ENCODE data around the gene FYN.

GRCh38 chr6:111898452-111898851, 25.2 kb upstream of the FYN start:
- TF ChIP-seq POLR2A (IDR thresholded peaks at IDR 0.05), result no peak
- TF ChIP-seq, protein P1, sequence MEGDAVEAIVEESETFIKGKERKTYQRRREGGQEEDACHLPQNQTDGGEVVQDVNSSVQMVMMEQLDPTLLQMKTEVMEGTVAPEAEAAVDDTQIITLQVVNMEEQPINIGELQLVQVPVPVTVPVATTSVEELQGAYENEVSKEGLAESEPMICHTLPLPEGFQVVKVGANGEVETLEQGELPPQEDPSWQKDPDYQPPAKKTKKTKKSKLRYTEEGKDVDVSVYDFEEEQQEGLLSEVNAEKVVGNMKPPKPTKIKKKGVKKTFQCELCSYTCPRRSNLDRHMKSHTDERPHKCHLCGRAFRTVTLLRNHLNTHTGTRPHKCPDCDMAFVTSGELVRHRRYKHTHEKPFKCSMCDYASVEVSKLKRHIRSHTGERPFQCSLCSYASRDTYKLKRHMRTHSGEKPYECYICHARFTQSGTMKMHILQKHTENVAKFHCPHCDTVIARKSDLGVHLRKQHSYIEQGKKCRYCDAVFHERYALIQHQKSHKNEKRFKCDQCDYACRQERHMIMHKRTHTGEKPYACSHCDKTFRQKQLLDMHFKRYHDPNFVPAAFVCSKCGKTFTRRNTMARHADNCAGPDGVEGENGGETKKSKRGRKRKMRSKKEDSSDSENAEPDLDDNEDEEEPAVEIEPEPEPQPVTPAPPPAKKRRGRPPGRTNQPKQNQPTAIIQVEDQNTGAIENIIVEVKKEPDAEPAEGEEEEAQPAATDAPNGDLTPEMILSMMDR (IDR thresholded peaks at IDR 0.05), result no peak

Measured in vagina (tissue), 2 donors.